ENCODE data around the gene APBA2. TPM values are rescaled to one million over a fixed set of nuclear protein-coding genes. Genes with fewer than 3 reads are reported as not detected.
"Not testable (repeated sequence)": the region's sequence is repeated elsewhere in the genome, so short reads cannot be mapped to it uniquely, and the experiment has no call there.

The APBA2 gene
- total RNA-seq, 1 donor from 2014 or later: 42.1 TPM

- DNase-seq (ENCODE audit: low read depth, low spot score): no peak
Observed at GRCh38 chr15:29034593-29035335, 149.0 kb downstream of the APBA2 start.

GRCh38 chr15:29035336-29036285 is 149.8 kb downstream of the APBA2 start:
- no peak for DNase-seq (ENCODE audit: low read depth, low spot score)

- no peak for DNase-seq (ENCODE audit: low read depth, low spot score)
Observed at GRCh38 chr15:29037997-29038705, 152.4 kb downstream of the APBA2 start.

- no peak for DNase-seq (ENCODE audit: low read depth, low spot score)
Observed at GRCh38 chr15:29039466-29040369, 153.9 kb downstream of the APBA2 start.

- DNase-seq (ENCODE audit: low read depth, low spot score): no peak
Observed at GRCh38 chr15:29040370-29040751, 154.6 kb downstream of the APBA2 start.

GRCh38 chr15:29043736-29044502 is 158.1 kb downstream of the APBA2 start:
- DNase-seq (ENCODE audit: low read depth, low spot score): no peak

DNA sequence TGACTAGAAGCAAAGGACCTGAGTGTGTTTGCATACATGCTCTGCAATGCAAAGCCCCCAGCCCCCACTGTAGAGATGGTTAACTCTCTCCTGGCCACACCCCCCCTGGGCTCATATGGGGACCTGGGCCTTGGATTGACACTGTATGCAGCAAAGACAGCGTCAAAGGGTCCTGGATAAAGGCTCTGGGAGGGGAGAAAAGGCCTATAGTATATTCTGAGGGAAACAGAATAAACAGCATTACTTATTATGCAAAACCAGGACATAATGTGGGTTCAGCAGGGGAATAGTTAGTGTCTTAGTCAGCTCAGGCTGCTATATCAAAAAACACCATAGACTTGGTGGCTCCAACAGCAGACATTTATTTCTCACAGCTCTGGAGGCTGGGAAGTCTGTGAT is 158.7 kb downstream of the APBA2 start:
- DNase-seq (ENCODE audit: low read depth, low spot score): no peak

DNA sequence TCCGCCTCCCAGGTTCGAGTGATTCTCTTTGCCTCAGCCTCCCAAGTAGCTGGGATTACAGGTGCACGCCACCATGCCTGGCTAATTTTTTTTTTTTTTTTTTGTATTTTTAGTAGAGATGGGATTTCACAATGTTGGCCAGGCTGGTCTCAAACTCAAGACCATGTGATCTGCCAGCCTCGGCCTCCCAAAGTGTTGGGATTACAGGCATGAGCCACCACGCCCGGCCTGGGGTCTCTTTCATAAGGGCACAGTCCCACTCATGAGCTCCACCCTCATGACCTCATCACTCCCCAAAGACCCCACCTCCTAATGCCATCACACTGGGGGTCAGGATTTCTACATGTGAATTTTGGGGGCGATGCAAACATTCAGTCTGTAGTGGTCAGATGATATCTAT is 159.4 kb downstream of the APBA2 start:
- not testable (repeated sequence) for DNase-seq (ENCODE audit: low read depth, low spot score)

DNA sequence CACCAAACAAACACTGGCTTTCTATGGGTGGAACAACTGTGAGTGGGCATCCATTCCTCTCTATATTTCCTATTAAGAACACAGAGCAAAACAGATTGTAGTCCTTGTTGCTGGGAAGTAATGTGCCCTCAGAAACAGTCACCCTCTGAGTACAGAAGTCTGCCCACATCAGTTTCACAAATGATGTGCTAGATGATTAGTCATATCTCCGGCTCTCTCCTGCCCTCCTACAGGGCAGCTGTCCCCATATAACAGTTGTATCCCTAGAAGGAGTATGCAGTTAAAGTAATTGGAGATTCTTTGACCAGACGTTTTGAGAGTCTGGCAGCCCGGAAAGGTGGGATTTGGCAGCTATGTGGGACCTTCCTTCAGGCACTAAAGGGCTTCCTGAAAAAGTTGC is 159.9 kb downstream of the APBA2 start:
- DNase-seq (ENCODE audit: low read depth, low spot score): no peak

- no peak for DNase-seq (ENCODE audit: low read depth, low spot score)
Observed at GRCh38 chr15:29046281-29046810, 160.6 kb downstream of the APBA2 start.

DNA sequence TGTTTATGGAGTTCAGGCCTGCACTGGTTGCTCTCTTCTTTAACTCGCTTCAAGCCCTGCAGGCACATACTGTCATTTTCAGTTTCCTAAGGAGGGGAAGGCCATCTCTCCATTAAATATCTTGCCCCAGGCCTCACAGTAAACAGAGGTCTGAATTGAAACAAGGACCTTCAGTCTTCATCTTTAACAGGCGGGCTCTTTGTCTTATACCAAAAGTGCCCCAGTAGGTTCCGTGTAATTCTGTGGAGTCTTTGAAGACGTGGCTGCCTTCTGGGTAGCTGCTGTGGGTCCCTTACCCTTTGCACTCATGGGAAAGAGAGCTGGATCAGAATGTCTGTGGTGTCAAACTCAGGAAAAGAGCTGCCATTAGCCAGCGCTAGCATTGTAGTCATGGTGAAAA is 161.2 kb downstream of the APBA2 start:
- DNase-seq (ENCODE audit: low read depth, low spot score): no peak

DNA sequence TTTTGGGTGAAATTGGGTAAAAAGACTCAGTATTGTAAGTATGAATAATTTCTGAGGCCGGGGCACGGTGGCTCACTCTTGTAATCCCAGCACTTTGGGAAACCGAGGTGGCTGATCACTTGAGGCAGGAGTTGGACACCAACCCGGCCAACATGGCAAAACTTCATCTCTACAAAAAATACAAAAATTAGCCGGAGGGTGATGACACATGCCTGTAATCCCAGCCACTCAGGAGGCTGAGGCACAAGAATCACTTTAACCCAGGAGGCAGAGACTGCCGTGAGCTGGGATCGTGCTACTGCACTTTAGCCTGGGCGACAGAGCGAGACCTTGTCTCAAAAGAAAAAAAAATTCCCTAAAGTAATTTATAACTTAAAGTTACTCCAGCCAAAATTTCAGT is 162.2 kb downstream of the APBA2 start:
- no peak for DNase-seq (ENCODE audit: low read depth, low spot score)

DNA sequence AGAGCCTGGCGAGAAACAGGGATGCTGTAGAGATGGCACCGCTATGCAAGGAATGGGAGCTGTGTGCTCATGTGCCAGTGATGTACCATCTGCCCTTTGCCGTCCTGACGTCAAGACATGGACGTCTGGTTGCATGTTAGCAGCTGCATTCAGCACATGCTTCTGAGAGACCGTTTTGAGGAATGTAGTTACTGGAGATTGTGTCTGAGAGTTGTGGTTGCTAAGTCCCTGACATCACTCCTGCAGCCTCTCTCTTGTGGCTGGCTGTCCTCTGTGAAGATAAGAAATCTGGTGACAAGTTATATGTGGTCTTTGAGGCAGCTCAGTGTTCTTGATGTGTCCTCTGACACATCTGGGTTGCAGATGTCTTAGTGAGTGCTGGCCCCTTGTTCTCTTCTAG is 165.1 kb downstream of the APBA2 start:
- DNase-seq (ENCODE audit: low read depth, low spot score): no peak

- DNase-seq (ENCODE audit: low read depth, low spot score): no peak
Observed at GRCh38 chr15:29051422-29051821, 165.6 kb downstream of the APBA2 start.

- no peak for DNase-seq (ENCODE audit: low read depth, low spot score)
Observed at GRCh38 chr15:29053006-29053405, 167.2 kb downstream of the APBA2 start.

DNA sequence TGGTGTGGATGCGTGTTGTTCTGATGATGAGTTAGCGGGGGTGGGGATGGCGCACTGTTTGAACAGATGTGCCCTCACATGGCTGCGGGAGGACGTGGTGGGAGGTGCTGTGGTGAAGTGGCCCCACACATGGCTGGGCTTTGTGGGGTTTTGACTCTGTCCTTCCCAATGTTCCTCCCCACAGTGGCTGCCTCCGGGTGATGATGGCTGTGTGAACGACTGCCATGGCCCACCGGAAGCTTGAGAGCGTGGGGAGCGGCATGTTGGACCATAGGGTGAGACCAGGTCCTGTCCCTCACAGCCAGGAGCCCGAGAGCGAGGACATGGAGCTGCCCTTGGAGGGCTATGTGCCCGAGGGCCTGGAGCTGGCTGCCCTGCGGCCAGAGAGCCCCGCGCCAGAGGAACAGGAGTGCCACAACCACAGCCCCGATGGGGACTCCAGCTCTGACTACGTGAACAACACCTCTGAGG is 167.9 kb downstream of the APBA2 start:
- DNase-seq (ENCODE audit: low read depth, low spot score): no peak

DNA sequence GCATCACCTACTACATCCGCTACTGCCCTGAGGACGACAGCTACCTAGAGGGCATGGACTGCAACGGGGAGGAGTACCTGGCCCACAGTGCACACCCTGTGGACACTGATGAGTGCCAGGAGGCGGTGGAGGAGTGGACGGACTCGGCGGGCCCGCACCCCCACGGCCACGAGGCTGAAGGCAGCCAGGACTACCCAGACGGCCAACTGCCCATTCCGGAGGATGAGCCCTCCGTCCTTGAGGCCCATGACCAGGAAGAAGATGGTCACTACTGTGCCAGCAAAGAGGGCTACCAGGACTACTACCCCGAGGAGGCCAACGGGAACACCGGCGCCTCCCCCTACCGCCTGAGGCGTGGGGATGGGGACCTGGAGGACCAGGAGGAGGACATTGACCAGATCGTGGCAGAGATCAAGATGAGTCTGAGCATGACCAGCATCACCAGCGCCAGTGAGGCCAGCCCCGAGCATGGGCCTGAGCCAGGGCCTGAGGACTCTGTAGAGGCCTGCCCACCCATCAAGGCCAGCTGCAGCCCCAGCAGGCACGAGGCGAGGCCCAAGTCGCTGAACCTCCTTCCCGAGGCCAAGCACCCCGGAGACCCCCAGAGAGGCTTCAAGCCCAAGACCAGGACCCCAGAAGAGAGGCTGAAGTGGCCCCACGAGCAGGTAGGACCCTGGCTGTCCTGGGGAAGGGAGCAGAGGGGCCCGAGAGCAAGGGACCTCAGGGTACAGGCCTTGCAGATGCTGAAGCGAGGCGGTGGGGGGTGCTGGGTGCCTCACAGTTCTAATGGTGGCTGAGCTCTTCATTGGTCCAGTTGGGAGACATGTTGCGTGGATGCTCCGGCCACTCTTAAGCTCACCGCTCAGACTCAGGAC is 168.6 kb downstream of the APBA2 start:
- DNase-seq (ENCODE audit: low read depth, low spot score): no peak

- DNase-seq (ENCODE audit: low read depth, low spot score): no peak
Observed at GRCh38 chr15:29055876-29056275, 170.1 kb downstream of the APBA2 start.

Measured in pulmonary artery endothelial cell (primary cell).